ENCODE measurements around the gene ITGAX.

DNA sequence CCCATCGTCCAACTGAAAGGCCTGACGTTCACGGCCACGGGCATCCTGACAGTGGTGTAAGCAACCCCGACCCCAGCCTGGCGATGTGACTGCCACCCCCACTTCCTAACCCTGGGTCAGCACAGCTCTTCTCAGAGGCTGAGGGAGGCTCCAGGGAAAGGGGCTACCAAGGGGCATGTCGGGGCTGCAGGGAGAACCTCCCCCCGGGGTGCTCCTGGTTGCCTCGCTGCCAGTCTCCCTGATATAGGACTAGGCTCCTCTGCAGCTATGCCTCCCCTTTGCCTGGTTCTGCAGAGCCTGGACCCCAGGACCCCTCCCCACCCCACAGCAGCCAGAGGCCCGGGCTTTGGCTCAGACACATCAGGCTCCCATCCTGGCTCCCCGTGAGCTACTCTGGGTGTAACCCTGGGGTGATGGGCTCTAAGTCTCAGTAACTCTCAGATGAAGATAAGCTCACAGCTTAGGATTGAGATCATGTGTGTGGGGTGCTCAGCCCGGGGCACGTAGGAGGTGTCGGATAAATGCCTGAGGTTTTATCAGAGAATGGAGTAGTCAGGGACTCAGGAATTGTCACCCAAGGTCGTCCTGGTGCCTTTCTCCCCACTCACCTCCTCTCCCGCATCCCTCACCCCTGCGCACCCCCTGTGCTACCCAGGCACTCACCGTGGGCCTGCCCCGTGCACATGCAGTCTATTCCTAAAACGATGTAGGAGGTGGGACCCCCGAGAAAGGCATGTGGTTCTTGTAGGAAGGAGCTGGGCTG is 48.8 kb downstream of the ITGAX start:
- TF ChIP-seq, protein P1, sequence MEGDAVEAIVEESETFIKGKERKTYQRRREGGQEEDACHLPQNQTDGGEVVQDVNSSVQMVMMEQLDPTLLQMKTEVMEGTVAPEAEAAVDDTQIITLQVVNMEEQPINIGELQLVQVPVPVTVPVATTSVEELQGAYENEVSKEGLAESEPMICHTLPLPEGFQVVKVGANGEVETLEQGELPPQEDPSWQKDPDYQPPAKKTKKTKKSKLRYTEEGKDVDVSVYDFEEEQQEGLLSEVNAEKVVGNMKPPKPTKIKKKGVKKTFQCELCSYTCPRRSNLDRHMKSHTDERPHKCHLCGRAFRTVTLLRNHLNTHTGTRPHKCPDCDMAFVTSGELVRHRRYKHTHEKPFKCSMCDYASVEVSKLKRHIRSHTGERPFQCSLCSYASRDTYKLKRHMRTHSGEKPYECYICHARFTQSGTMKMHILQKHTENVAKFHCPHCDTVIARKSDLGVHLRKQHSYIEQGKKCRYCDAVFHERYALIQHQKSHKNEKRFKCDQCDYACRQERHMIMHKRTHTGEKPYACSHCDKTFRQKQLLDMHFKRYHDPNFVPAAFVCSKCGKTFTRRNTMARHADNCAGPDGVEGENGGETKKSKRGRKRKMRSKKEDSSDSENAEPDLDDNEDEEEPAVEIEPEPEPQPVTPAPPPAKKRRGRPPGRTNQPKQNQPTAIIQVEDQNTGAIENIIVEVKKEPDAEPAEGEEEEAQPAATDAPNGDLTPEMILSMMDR (IDR thresholded peaks at IDR 0.05): no peak
- TF ChIP-seq ZFX (IDR thresholded peaks at IDR 0.05; ENCODE audit: borderline replicate concordance): no peak
